Gastrocnemius medialis (tissue), 4 donors: ENCODE results near the gene MAB21L3. TPM values are rescaled to one million over a fixed set of nuclear protein-coding genes. Genes with fewer than 3 reads are reported as not detected.

Experiments
- ATAC-seq, 2 donors: fragments of 150-250 bp; one replicate each; pipeline ENCODE4 v1.9.1; 2016
- DNase-seq, 2 donors: peaks; one replicate each; pipeline ENCODE4 v3.0.0-alpha.2; 2019
- H3K27ac ChIP-seq, 4 donors: fragments of 200-600 bp; sonication (generic); 1 replicate in 1 of 4; 2 replicates in 3 of 4; pipeline ENCODE4 v1.5.1; 2016 to 2018; ENCODE audit warnings: mild to moderate bottlenecking in 2 of 4, moderate library complexity in 1 of 4
- H3K27me3 ChIP-seq, 3 donors: fragments of 200-600 bp; sonication (generic) in 2 of 3; 1 replicate in 1 of 3; 2 replicates in 2 of 3; pipeline versions ENCODE4 v1.5.1 to v1.6.0; 2016 to 2019; ENCODE audit warnings: mild to moderate bottlenecking in 1 of 3, moderate library complexity in 1 of 3
- H3K36me3 ChIP-seq, 2 donors: fragments of 200-600 bp; sonication (generic) in 1 of 2; one replicate each; pipeline ENCODE4 v1.5.1; 2017 to 2018
- H3K4me1 ChIP-seq, 2 donors: fragments of 200-600 bp; sonication (generic) in 1 of 2; one replicate each; pipeline ENCODE4 v1.5.1; 2016 to 2017; ENCODE audit warnings: mild to moderate bottlenecking in 2 of 2
- H3K4me3 ChIP-seq, 4 donors: fragments of 200-600 bp; sonication (generic) in 3 of 4; 1 replicate in 1 of 4; 2 replicates in 3 of 4; pipeline ENCODE4 v1.5.1; 2016 to 2019; ENCODE audit warnings: mild to moderate bottlenecking in 2 of 4
- H3K9me3 ChIP-seq, 3 donors: fragments of 200-600 bp; sonication (generic) in 2 of 3; 1 replicate in 1 of 3; 2 replicates in 2 of 3; pipeline ENCODE4 v1.5.1; 2016 to 2019
- CTCF ChIP-seq, 5 experiments: fragments of 450-650 bp in 3 of 5; fragments of 200-600 bp in 2 of 5; sonication (generic) in 2 of 5; IDR thresholded peaks in 4 of 5; conservative IDR thresholded peaks in 1 of 5; 1 replicate in 4 of 5; 2 replicates in 1 of 5; pipeline ENCODE4 v1.5.1; 2016 to 2019; ENCODE audit warnings: antibody characterized with exemption in 5 of 5, mild to moderate bottlenecking in 3 of 5, moderate library complexity in 3 of 5
- POLR2A ChIP-seq, 2 donors: fragments of 450-650 bp; IDR thresholded peaks; one replicate each; pipeline ENCODE4 v1.6.1; 2017; ENCODE audit warnings: antibody characterized with exemption in 2 of 2, mild to moderate bottlenecking in 2 of 2, moderate library complexity in 2 of 2
- in situ Hi-C, 4 donors: fragments of 200-750 bp; cut with MboI; loops; one replicate each; pipeline versions ENCODE4 v1.15.0 to v1.8.0; 2017; ENCODE audit warnings: low sequenced_read_pairs in 4 of 4
- intact Hi-C: fragments of 100-400 bp; cut with DNase I; formaldehyde crosslinking; loops from one replicate; pipeline ENCODE4 v1.15.1; 2023; ENCODE audit warnings: low total_unique reads
- total RNA-seq, 4 donors: library from RNA; depleted of rRNA; stranded (reverse); fragments of >200 nt; gene quantifications; one replicate each; pipeline versions ENCODE4 v1.1.0 to v1.2.3, GENCODE V29; 2016

The MAB21L3 gene
- total RNA-seq, 4 donors from 2014 or later: 0.07 to 2.0 (median 0.16) TPM; not detected in 1

GRCh38 chr1:116127123-116127847, 16.1 kb downstream of the MAB21L3 start:
- Histone ChIP-seq H3K4me1 (no peaks in the 10 kb centered on the region), H3K9me3 (no peaks in the 10 kb centered on the region), H3K27me3 (no peaks in the 10 kb centered on the region), H3K36me3 (no peaks in the 10 kb centered on the region), H3K27ac (no peak overlapping the region), H3K4me3 (no peak overlapping the region)
- ATAC-seq (no peak), DNase-seq (no peak)
- intact Hi-C loops: no loop called here
- in situ Hi-C loops: no loop called here
- no peak for TF ChIP-seq POLR2A (IDR thresholded peaks at IDR 0.05)
- no peak for TF ChIP-seq CTCF (IDR thresholded peaks at IDR 0.05 in 4 of 5, conservative IDR thresholded peaks at IDR 0.05 in 1 of 5)

GRCh38 chr1:116127848-116128540, 16.8 kb downstream of the MAB21L3 start:
- H3K9me3 ChIP-seq: no peaks in the 10 kb centered on the region
- in situ Hi-C loops: no loop called here
- ATAC-seq: no peak
- no peak overlapping the region for H3K4me3 ChIP-seq
- H3K27ac ChIP-seq: no peak overlapping the region
- intact Hi-C loops: no loop called here
- no peaks in the 10 kb centered on the region for H3K27me3 ChIP-seq
- no peaks in the 10 kb centered on the region for H3K4me1 ChIP-seq
- no peak for DNase-seq
- H3K36me3 ChIP-seq: no peaks in the 10 kb centered on the region
- TF ChIP-seq CTCF (IDR thresholded peaks at IDR 0.05 in 4 of 5, conservative IDR thresholded peaks at IDR 0.05 in 1 of 5) (no peak), POLR2A (IDR thresholded peaks at IDR 0.05) (no peak)

GRCh38 chr1:116128664-116129063, 17.5 kb downstream of the MAB21L3 start:
- no peaks in the 10 kb centered on the region for H3K4me1 ChIP-seq
- ATAC-seq (no peak), DNase-seq (no peak)
- TF ChIP-seq POLR2A (IDR thresholded peaks at IDR 0.05): no peak
- H3K9me3 ChIP-seq: no peaks in the 10 kb centered on the region
- no peaks in the 10 kb centered on the region for H3K36me3 ChIP-seq
- no peak overlapping the region for H3K27ac ChIP-seq
- in situ Hi-C loops (no loop called here), intact Hi-C loops (no loop called here)
- H3K27me3 ChIP-seq: no peaks in the 10 kb centered on the region
- no peak overlapping the region for H3K4me3 ChIP-seq

GRCh38 chr1:116129537-116129936, 18.3 kb downstream of the MAB21L3 start:
- Histone ChIP-seq H3K36me3 (no peaks in the 10 kb centered on the region), H3K9me3 (no peaks in the 10 kb centered on the region), H3K27me3 (no peaks in the 10 kb centered on the region), H3K4me1 (no peaks in the 10 kb centered on the region), H3K4me3 (no peak overlapping the region), H3K27ac (no peak overlapping the region)
- DNase-seq (no peak), ATAC-seq (no peak)
- intact Hi-C loops: no loop called here
- TF ChIP-seq POLR2A (IDR thresholded peaks at IDR 0.05) (no peak), CTCF (IDR thresholded peaks at IDR 0.05 in 4 of 5, conservative IDR thresholded peaks at IDR 0.05 in 1 of 5) (no peak)
- in situ Hi-C loops: no loop called here

GRCh38 chr1:116130356-116130755, 19.2 kb downstream of the MAB21L3 start:
- Histone ChIP-seq H3K27me3 (no peaks in the 10 kb centered on the region), H3K9me3 (no peaks in the 10 kb centered on the region), H3K4me3 (no peak overlapping the region), H3K36me3 (no peaks in the 10 kb centered on the region), H3K27ac (no peak overlapping the region), H3K4me1 (no peaks in the 10 kb centered on the region)
- intact Hi-C loops (no loop called here), in situ Hi-C loops (loop anchor here in 2 of 4 donors (5.0 kb wide), 2 partner anchors 357 to 372 kb away; no protein-coding TSS in a partner anchor)
- ATAC-seq (no peak), DNase-seq (no peak)
- no peak for TF ChIP-seq POLR2A (IDR thresholded peaks at IDR 0.05)
- TF ChIP-seq CTCF (IDR thresholded peaks at IDR 0.05 in 4 of 5, conservative IDR thresholded peaks at IDR 0.05 in 1 of 5): no peak
